Measurements from ENCODE around the gene ALK.

GRCh38 chr2:29799628-29800027 lies 121.8 kb downstream of the ALK start:
- no peak for TF ChIP-seq CTCF (conservative IDR thresholded peaks at IDR 0.05; ENCODE audit: low read depth, low read length)
- no peak for TF ChIP-seq EZH2 (IDR thresholded peaks at IDR 0.05; ENCODE audit: borderline replicate concordance, low read depth, low read length, poor library complexity, severe bottlenecking)

All from A673 (cell line).